ENCODE results near the gene ZIC4. TPM values are rescaled to one million over a fixed set of nuclear protein-coding genes. Genes with fewer than 3 reads are reported as not detected.

The ZIC4 gene
- total and polyA plus RNA-seq, 10 of the 15 experiments (the other 5 are each of a cell fraction or from before 2014, with no cell fraction given) = not detected

GRCh38 chr3:147360646-147361453, 45.5 kb downstream of the ZIC4 start:
- in situ Hi-C loops (cut with MboI) (no loop called here), intact Hi-C loops (cut with micrococcal nuclease; ENCODE audit: unreplicated experiment) (loop anchor here (10.0 kb wide), 1 partner anchor 1024 kb away; no protein-coding TSS in a partner anchor)
- 11% methylated on average over 20 of the region's 21 CpGs for WGBS (ENCODE audit: insufficient coverage, insufficient replicate concordance, low lambda C conversion rate, missing lambda C conversion rate)
- H4K20me1 ChIP-seq (ENCODE audit: control insufficient read depth, insufficient read depth) = no peaks in the 10 kb centered on the region
- POLR2A ChIA-PET = no interaction called here
- no peak overlapping the region for H2AFZ ChIP-seq (ENCODE audit: control insufficient read depth, low read depth, low read length)
- H3K27ac ChIP-seq (ENCODE audit: control insufficient read depth, insufficient read depth) = no peak overlapping the region
- CTCF ChIA-PET = interaction anchor here (0.5 to 3.7 kb wide), 15 partner anchors 11 to 1516 kb away, joined by 3 to 40 read pairs (median 3); no protein-coding TSS in a partner anchor
- RAD21 ChIA-PET (ENCODE audit: unreplicated experiment) = interaction anchor here (0.7 to 3.7 kb wide), 4 partner anchors 256 to 716 kb away, joined by 3 to 16 read pairs (median 4); no protein-coding TSS in a partner anchor
- DNase-seq (ENCODE audit: low read depth, low spot score) (no peak), ATAC-seq (peak; percentile 65), FAIRE-seq (no peak)
- no peak overlapping the region for H3K9ac ChIP-seq (ENCODE audit: control insufficient read depth, insufficient read depth, low read length)
- no peaks in the 10 kb centered on the region for H3K36me3 ChIP-seq (ENCODE audit: control insufficient read depth in 2 of 2, insufficient read depth in 2 of 2, low read length in 1 of 2)
- no peak overlapping the region for H3K4me2 ChIP-seq (ENCODE audit: control insufficient read depth, insufficient read depth)
- no peaks in the 10 kb centered on the region for H3K79me2 ChIP-seq (ENCODE audit: control insufficient read depth, insufficient read depth, low read length)
- no peak overlapping the region for H3K4me3 ChIP-seq
- H3K4me1 ChIP-seq (ENCODE audit: control insufficient read depth, insufficient read depth, low read length) = no peaks in the 10 kb centered on the region
- BruUV-seq (replicated peaks) = no TSS peak
- peaks cover 5 to 26% of the 10 kb centered on the region in 2 experiments for H3K27me3 ChIP-seq (replicated peaks in 1 of 2; ENCODE audit: control insufficient read depth in 2 of 2, insufficient read depth in 2 of 2, low read length in 1 of 2)
- TF ChIP-seq ETV6 (conservative IDR thresholded peaks at IDR 0.05 in 1 of 2, IDR thresholded peaks at IDR 0.05 in 1 of 2; ENCODE audit: borderline replicate concordance in 1 of 2, low read depth in 1 of 2) (no peak), BMI1 (IDR thresholded peaks at IDR 0.05; ENCODE audit: borderline replicate concordance) (peak; percentile 85)
- SMC1A ChIA-PET (ENCODE audit: uncharacterized antibody, unreplicated experiment) = interaction anchor here (0.6 to 2.5 kb wide), 6 partner anchors 10 to 716 kb away, joined by 3 to 15 read pairs (median 3); no protein-coding TSS in a partner anchor
- no peaks in the 10 kb centered on the region; the same call in 2 of the 3 replicates for H3K9me3 ChIP-seq (replicated peaks; ENCODE audit: control insufficient read depth, insufficient read depth, low read length)

- Histone ChIP-seq H3K9ac (ENCODE audit: control insufficient read depth, insufficient read depth, low read length) (no peak overlapping the region), H3K27ac (ENCODE audit: control insufficient read depth, insufficient read depth) (no peak overlapping the region), H3K36me3 (ENCODE audit: control insufficient read depth in 2 of 2, insufficient read depth in 2 of 2, low read length in 1 of 2) (no peaks in the 10 kb centered on the region), H3K9me3 (replicated peaks; ENCODE audit: control insufficient read depth, insufficient read depth, low read length) (no peaks in the 10 kb centered on the region; the same call in 2 of the 3 replicates), H4K20me1 (ENCODE audit: control insufficient read depth, insufficient read depth) (no peaks in the 10 kb centered on the region), H3K4me2 (ENCODE audit: control insufficient read depth, insufficient read depth) (no peak overlapping the region), H3K27me3 (replicated peaks in 1 of 2; ENCODE audit: control insufficient read depth in 2 of 2, insufficient read depth in 2 of 2, low read length in 1 of 2) (peaks cover 6 to 26% of the 10 kb centered on the region in 2 experiments), H2AFZ (ENCODE audit: control insufficient read depth, low read depth, low read length) (no peak overlapping the region), H3K4me1 (ENCODE audit: control insufficient read depth, insufficient read depth, low read length) (no peaks in the 10 kb centered on the region), H3K4me3 (no peak overlapping the region), H3K79me2 (ENCODE audit: control insufficient read depth, insufficient read depth, low read length) (no peaks in the 10 kb centered on the region)
- no TSS peak for BruUV-seq (replicated peaks)
- intact Hi-C loops (cut with micrococcal nuclease; ENCODE audit: unreplicated experiment) = loop anchor here (10.0 kb wide), 1 partner anchor 1025 kb away; no protein-coding TSS in a partner anchor
- ChIA-PET POLR2A (no interaction called here), SMC1A (ENCODE audit: uncharacterized antibody, unreplicated experiment) (interaction anchor here (2.5 kb wide), 1 partner anchor 256 kb away, joined by 15 read pairs; no protein-coding TSS in a partner anchor), RAD21 (ENCODE audit: unreplicated experiment) (interaction anchor here (3.7 kb wide), 1 partner anchor 717 kb away, joined by 16 read pairs; no protein-coding TSS in a partner anchor), CTCF (interaction anchor here (0.6 to 3.7 kb wide), 4 partner anchors 18 to 717 kb away, joined by 3 to 40 read pairs (median 3); no protein-coding TSS in a partner anchor)
- no peak for ATAC-seq
- in situ Hi-C loops (cut with MboI) = no loop called here
- FAIRE-seq = no peak
- WGBS (ENCODE audit: insufficient coverage, insufficient replicate concordance, low lambda C conversion rate, missing lambda C conversion rate) = 20% methylated on average over 5 of the region's 5 CpGs
- DNase-seq (ENCODE audit: low read depth, low spot score) = no peak
- TF ChIP-seq PRDM15 (CRISPR knock-in tag; IDR thresholded peaks at IDR 0.05) = no peak
- TF ChIP-seq EGR1 (IDR thresholded peaks at IDR 0.05; ENCODE audit: borderline replicate concordance in 1 of 2, low read depth in 2 of 2, low read length in 2 of 2) = no peak
- no peak for TF ChIP-seq ZBTB4 (CRISPR knock-in tag; IDR thresholded peaks at IDR 0.05)
- TF ChIP-seq ZNF217 (IDR thresholded peaks at IDR 0.05) = no peak
Measured at GRCh38 chr3:147360051-147360439, 46.3 kb downstream of the ZIC4 start.

Data from GM12878 (cell line).